Stimulated activated naive CD4-positive, alpha-beta T cell treated with Interleukin-2 at 50 U/mL for 16 hours (primary cell): ENCODE results near the gene XPO4.
A peak's percentile ranks its signal among the peaks of the same experiment; 100 is the strongest.
"Not testable (repeated sequence)": the region's sequence is repeated elsewhere in the genome, so short reads cannot be mapped to it uniquely, and the experiment has no call there.

Source experiments
- DNase-seq: peaks from one replicate; lab custom pipeline; 2025; lab: John Stamatoyannopoulos, UW

The XPO4 gene

DNA sequence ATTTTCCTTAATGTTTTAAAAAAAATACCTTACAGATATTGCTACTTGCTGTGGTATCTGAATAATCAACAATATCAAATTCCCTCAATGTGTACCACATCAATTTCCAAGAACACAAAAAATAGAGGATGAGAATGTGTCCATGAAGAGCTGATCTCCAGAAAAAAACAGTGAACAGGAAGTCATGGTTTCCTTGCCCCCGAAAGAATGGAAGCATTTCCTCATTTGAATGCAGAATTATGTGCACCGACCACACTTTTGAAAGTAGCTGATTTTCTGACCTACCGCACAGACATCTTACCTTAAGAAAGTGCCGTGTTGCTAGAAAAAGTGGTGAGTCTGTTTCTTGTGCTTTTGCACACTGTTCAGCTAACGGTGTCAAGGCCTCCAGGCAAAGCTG is 115.4 kb downstream of the XPO4 start:
- DNase-seq, result no peak

DNA sequence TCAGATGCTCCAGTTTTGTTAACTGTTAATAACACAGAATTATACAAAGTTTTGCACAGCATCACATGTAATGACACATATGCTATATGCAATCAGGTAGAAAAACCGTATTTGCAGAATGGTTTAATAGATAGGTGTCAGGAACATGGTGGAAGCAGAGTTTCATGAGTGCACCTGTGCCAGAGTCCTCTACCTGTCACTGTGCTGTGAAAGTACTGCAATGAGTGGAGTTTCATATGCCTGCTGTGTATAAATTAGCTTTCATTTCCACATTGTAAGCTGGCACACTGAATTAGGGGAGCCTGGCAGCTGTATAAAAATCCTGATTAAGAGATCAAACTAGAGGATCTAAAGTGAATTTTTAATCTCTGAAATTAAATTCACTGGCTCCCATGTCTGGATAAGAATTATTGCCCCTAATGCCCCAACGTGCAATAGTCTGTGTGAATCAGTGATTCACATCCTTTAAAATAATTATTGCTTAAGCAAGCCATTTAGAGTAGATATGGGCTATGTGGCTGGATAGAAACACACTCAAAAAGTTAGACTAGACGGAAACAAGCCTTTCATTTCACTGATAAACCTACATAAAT is 120.3 kb downstream of the XPO4 start:
- DNase-seq, result no peak

DNA sequence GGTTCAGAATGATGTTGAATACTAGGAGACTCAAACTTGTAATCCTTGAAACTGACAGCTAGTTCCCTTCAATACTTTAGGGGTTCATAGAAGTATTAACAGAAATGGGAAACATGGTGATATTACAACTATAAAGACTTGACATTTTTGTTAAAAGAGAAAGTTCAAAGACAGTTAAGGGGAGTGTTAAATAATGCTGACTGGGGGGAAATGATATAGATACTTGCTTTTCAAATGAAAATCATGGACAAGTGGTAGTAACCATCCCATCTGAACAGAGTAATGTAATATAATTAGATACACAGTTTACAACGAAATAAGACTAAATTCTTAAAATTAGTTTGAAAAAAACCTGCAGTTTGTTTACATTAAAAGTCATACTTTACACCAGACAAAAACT is 122.2 kb downstream of the XPO4 start:
- no peak for DNase-seq

- no peak for DNase-seq
These were observed 123.1 kb downstream of the XPO4 start for GRCh38 chr13:20779405-20779804.

- DNase-seq, result no peak
These were observed 124.2 kb downstream of the XPO4 start for GRCh38 chr13:20778311-20778710.

GRCh38 chr13:20776751-20777150 is 125.8 kb downstream of the XPO4 start:
- no peak for DNase-seq

GRCh38 chr13:20775961-20776360 is 126.6 kb downstream of the XPO4 start:
- DNase-seq, result no peak

DNA sequence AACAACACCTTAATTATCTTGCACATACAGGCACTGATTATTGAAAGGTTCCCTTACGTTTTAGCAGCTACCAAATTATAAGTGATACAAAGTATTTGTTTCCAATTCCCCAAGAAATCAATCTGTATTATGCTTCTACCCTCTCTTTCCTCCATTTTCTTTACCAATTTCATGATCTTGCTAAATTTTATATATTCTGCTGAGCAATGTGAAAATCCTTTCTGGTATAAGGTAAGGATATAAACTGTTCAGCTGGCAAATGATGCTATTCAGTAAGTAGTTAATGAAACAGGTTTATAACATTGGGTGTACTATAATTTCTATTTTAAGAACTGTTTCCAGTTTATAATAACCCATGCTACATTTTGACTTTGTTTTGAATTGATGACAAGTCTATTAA is 127.8 kb downstream of the XPO4 start:
- no peak for DNase-seq

GRCh38 chr13:20773194-20774080 is 129.1 kb downstream of the XPO4 start, which contains the start of gene EEF1AKMT1:
Gene EEF1AKMT1, minus strand, starts transcription at chr13:20773961. Its CDS starts 16,363 bp downstream, at chr13:20757598.
- DNase-seq, result peak; percentile 90

DNA sequence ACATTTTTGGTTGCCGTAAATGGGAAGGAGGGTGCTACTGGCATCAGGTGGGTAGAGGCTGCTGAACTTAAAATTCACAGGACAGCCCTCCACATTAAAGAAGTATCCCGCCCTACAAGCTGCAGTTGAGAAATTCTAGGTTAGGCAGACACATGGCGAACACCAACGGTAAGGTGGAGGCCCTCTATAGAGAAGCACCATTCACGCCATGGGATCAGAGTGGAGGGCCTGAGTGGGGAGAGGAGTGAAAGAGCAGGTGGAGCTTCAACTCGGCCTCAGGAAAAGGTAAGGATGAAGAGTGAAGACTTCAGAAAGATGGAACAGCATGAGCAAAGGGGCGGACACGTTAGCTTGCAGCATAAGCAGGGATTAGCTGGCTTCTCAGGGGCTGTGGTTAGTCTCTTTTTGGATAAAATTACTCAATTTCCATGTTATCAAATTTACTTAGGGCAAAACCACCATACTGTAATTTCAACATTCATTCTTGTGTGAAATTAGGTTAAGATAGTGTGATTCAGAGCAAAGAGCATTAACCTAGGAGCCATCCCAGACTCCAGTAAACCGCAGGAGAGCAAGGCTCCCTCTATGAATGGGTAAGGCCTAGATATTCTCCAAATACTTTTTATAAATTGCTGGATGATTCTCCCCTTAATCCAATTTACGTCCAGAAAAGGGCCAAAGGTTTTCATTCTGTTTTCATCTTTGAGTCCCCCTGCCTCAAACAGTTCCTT is 130.0 kb downstream of the XPO4 start:
- no peak for DNase-seq

- no peak for DNase-seq
These were observed 132.7 kb downstream of the XPO4 start for GRCh38 chr13:20769834-20770233.

DNA sequence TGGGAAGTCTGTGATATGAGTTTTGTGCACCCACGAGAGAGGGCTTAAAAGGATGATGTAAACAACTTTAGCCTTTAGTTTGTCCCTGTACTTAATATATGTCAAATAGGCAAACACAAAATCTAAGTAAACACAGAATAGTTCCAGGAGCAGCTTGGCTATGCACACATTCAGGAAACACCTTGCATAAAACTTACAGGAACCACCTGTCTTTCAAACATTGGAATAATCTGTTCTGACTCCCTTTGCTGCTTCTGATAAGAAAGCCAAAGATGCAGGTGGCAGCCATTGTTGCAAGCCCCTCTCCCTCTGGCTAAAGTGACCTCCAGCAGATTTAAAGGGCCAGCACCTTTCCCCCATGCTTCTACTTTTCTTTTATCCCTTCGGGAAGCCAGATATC is 133.5 kb downstream of the XPO4 start:
- no peak for DNase-seq

- DNase-seq, result no peak
These were observed 135.1 kb downstream of the XPO4 start for GRCh38 chr13:20767309-20767943.

- DNase-seq, result no peak
These were observed 141.7 kb downstream of the XPO4 start for GRCh38 chr13:20760872-20761271.

- no peak for DNase-seq
These were observed 148.5 kb downstream of the XPO4 start for GRCh38 chr13:20754009-20754408.

GRCh38 chr13:20749377-20749776 is 153.2 kb downstream of the XPO4 start:
- DNase-seq, result no peak

GRCh38 chr13:20743830-20744404 is 158.6 kb downstream of the XPO4 start:
- DNase-seq, result not testable (repeated sequence)

DNA sequence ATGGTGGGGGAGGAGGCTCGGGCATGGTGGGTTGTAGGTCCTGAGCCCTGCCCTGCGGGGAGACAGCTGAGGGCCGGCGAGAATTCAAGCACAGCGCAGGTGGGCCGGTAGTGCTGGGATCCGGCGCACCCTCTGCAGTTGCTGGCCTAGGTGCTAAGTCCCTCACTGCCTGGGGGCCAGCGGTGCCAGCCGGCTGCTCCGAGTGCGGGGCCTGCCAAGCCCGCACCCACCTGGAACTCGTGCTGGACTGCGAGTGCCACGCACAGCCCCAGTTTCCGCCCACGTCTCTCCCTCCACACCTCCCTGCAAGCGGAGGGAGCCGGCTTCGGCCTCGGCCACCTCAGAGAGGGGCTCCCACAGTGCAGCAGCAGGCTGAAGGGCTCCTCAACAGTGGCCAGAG is 162.5 kb downstream of the XPO4 start:
- no peak for DNase-seq

DNA sequence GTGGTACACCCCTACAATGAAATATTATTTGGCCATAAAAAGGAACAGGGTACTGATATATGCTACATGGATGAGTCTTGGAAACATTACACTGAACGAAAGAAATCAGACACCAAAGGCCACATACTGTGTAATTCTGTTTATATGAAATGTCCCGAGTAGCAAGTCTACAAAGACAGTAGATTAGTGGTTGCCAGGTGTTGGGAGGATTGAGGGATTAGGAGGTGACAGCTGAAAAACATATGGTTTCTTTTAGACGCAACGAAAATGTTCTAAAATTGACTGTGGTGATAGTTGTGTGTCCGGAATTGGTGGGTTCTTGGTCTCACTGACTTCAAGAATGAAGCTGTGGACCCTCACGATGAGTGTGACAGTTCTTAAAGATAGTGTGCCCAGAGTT is 163.9 kb downstream of the XPO4 start:
- DNase-seq, result no peak

DNA sequence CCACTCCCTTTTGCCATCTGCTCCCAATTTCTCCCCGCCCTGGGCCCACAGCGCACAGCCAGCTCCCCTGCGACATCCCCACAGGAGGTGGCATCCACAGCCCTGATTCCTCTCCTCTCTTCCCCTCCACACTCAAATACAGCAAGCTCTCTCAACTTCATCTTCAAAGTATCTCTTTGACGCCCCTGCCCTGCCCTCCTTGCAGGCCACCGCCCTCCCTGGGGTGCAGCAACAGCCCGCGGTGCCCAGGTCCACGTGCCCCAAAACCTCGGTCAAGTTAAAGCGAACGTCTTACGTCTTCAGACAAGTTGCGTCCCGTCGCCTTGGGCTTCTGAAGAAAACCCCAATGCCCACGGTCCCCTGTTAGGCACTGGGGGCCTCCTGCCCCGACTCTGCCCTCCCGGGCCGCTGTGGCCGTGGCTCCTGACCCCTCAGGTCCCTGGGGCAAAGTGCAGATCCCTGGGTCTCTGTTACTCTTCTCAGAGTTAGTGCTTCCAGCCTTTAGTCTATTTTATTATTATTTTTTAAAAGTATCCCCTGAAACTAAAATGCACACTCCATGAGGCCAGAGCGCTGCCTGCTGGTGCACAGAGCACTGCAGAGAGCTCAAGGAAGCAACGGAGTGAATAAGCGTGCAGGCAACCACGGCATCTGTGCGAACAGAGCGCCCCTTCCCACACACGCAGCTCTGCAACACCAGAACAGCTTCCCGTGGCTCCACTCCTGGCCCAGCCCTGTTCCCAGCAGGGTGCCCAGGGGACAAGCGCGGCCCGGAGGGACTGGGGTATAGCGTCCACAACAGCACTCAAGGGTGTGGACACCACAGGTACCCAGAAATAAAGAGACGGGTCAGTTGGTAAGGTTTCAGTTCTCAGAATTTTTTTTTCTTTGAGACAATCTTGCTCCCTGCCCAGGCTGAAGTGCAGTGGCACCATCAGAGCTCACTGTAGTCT is 172.6 kb downstream of the XPO4 start:
- no peak for DNase-seq
